Heart left ventricle (tissue), 13 donors: ENCODE data around the gene ACTR1A.

Experiments used
- CTCF ChIP-seq, 12 donors: fragments of 200-600 bp; sonication (generic) in 4 of 12; IDR thresholded peaks; one replicate each; pipeline versions ENCODE4 v1.5.0 to v1.8.0; 2018 to 2022; ENCODE audit warnings: antibody characterized with exemption in 12 of 12, mild to moderate bottlenecking in 5 of 12
- POLR2A ChIP-seq, 2 donors: fragments of 450-650 bp; IDR thresholded peaks; one replicate each; pipeline ENCODE4 v1.6.1; 2017; ENCODE audit warnings: antibody characterized with exemption in 2 of 2, mild to moderate bottlenecking in 2 of 2, moderate library complexity in 2 of 2
- donor health status: ischemic (EF 13 %, LVEDD 7.1; RV severe dilation, severe dysfunction).
- donor health status: DM: no; HTN: yes; CAD: no.
- donor health status: DM: no; HTN: no; CAD: no.
- donor health status: ischemic (EF 25% LVEDD 6.9; RV normal size, moderate dysfunction).
- donor health status: ischemic (EF 25% LVEDD 5.7; RV mildly dilated, moderate dysfunction).
- donor health status: ischemic (EF 35%, LVEDD 5.7; RV mildly dilated, moderate dysfunction).
- donor health status: nonischemic (EF 11% LVEDD 7.7; RV severe dilation, severe dysfunction).
- donor health status: DM: yes; HTN: yes; CAD: no.
- donor health status: PGD.
- donor health status: ischemic (EF 29% LVEDD 5.4; RV normal size, mild dysfunction).
- donor health status: nonischemic (EF 23%, LVEDD 6.1; RV moderate dilation, normal function).

DNA sequence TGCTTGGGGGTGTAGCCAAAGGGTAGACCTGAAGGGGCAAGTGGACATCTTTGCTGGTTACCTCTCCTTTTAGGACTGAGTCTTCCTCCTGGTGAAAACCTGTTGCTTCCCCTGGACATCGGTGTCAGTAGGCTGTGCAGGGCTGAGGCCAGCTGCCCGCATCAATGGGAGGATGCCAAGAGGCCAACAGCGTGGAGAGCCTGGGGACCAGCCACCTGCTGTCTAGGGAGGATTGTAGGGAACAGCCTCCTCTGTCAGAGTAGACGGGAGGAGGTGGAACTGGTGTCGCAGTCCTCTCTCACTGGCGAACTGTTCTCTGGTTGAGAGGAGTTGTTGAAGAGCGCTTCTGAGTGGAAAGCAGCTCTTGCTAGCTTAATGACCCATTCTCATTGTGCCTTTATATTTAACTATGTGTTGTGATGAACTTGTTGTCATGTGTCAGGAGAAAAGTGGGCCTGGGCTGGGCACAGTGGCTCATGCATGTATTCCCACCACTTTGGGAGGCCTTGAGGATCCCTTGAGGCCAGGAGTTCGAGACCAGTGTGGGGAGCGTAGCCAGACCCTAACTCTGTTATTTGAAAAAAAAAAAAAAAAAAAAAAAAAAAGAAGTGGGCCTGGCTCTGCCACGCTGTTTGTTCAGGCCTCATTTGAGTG is 3.1 kb upstream of the ACTR1A start:
- no peak for TF ChIP-seq CTCF (IDR thresholded peaks at IDR 0.05)
- TF ChIP-seq POLR2A (IDR thresholded peaks at IDR 0.05), result no peak
